Fibroblast of the conjunctiva (primary cell): ENCODE results near the gene APLF.
"Not testable (repeated sequence)": the region's sequence is repeated elsewhere in the genome, so short reads cannot be mapped to it uniquely, and the experiment has no call there.

Experiments used
- DNase-seq: peaks from one replicate; pipeline ENCODE4 v3.0.0-alpha.2; 2010; ENCODE audit warnings: low read depth

APLF gene

DNA sequence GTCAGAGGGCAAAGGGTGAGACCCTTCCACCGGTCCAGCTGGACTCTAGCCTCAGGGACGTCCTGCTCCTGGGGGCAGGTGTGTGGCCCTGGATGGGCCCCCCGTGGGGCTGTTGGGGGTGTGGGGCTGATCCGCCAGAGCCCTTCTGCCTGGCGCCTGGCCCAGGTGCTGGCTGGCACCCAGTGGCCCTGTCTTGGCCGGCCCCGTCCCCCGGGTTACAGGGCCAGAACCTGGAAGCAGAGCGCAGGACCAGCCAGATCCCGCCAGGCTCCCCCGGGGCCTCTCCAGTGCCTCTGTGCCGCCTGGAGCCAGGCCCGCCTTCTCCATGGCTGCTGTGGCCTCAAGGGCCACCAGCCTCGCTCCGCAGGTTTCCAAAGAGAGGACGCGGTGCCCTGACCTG is 62.3 kb downstream of the APLF start:
- not testable (repeated sequence) for DNase-seq

DNA sequence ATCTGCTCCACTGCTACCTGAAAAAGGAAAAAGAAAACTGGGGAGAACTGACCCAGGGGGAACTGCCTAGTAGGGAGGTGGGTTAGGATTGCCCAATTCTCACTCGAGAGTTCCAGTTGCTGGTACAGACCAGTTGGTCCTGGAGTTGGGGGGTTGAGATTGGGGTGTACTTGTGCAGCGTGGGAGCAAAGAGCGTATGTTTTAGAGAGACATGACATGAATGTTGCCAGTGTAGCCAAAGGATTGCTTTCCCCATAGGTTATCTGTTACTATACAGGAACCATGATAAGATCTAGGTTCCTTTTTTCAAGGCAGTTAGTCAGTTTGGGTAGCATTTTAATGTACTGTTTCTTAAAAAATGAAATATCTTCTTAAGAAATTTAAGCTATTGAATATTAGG is 68.6 kb downstream of the APLF start:
- no peak for DNase-seq

DNA sequence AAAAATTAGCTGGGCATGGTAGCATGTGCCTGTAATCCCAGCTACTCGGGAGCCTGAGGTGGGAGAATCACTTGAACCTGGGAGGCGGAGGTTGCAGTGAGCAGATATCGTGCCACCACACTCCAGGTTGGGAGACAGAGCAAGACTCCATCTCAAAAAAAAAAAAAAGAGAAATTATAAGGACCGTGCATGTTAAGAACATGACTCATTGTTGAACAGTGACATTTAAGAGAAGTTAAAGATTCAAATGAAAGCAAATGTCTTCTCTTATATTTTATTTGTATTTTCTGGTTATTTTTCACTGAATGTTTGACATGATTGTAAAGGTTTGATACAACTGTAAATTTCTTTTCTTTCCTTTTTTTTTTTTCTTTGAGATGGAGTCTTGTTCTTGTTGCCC is 69.6 kb downstream of the APLF start:
- no peak for DNase-seq

- DNase-seq, result no peak
Measured at GRCh38 chr2:68537809-68538208, 70.4 kb downstream of the APLF start.

GRCh38 chr2:68544811-68545210 is 77.4 kb downstream of the APLF start:
- DNase-seq, result no peak

DNA sequence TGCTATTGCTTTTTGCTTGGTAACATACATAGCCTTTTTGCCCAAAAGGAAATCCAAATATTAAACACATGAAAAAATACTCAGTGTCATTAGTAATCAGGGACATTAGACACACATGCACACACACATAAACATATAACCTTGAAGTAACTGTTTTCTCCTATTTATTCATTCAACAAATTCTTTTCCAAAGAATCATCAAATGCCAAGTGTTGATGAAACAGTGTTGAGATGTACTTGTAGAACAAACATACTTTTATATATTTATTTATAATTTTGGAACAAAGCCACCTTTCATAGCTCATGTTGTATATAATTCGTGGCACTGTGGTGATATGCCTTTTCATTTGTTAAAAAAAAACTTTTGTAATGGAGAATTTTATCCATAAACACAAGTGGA is 81.0 kb downstream of the APLF start:
- no peak for DNase-seq

GRCh38 chr2:68553098-68553497 is 85.7 kb downstream of the APLF start:
- DNase-seq, result no peak

- DNase-seq, result not testable (repeated sequence)
Measured at GRCh38 chr2:68555425-68556206, 88.2 kb downstream of the APLF start.

DNA sequence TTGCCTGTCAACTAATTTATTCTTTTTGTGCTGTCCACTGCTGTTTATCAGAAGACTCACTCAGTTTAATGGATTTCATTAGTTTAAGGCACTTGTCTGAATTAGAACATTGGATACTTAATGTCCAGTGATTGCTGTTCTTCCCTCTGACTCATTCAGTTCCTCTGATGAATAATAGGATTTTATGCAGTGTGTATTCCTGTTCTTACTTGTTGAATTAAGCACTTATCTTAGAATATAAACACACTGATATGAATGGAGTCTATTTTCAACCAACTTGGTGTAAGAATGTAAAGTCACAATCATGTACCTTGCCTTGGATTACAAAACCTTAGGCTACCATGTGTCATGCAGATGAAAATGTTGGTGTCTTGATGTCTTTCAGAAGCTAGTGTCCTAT is 89.0 kb downstream of the APLF start:
- no peak for DNase-seq

DNA sequence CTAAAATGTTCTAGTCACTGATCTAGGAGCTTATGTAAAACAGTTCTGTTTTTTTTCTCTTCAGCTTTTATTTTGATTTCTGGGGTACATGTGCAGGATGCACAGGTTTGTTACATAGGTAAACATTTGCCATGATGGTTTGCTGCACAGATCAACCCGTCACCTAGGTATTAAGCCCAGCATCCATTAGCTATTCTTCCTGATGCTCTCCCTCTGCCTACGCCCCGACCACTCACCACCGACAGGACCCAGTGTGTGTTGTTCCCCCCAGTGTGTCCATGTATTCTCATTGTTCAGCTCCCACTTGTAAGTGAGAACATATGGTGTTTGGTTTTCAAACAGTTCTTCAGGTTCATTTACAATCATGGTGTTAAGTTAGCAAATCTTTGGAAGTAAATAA is 91.2 kb downstream of the APLF start:
- no peak for DNase-seq

DNA sequence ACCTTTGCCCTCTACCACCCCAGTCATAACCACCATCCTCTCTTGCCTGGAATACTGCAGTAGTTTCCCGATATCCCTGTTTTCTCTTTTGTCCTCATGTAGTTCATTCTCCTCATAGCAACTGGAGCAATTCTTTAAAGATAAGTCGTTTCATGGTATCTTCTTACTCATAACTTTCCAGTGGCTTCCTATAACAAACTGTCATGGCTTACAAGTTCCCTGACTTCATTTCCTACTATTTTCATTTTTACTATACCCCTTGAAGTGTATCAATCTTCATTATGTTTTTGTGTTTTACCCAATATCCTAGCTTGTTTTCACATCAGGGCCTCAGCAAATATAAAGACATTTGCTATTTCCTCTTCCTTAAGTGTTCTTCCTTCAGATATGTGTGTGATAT is 92.3 kb downstream of the APLF start:
- DNase-seq, result no peak

DNA sequence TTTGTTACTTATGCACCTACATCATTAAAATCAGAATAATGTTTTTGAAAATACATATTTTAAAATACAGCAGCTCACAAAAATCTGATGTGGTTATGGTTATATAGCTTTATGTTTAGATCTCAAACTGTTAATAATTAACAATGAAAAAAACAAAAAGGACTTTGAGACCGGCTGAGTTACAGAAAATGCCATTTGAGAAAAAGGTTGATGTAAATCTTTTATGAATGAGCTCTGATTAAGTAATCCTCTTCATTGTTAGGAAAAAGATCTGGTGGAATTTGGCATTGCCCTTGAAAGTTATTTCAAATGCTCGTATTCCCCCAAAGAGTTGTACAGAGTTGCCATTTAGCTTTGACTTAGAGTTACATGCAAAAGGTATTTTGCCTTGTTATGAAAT is 93.2 kb downstream of the APLF start:
- DNase-seq, result no peak

DNA sequence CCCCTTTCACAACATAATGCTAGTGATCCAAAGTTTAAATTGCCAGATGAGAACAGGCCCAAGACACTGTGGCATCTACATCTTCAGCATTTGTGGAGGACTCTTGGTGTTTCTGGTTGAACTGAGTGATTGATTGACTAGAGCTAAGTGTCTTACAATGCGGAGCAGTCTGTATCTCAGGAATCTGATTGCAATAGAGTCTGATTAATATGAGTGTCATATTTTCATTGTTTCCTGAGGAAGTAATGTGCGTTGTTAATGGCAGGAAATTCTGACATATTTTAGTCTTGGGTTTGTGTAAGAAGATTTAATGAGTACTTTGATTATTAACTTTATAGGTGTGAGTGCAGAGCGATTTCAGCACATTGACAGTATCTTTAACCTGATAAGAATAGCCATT is 94.0 kb downstream of the APLF start:
- DNase-seq, result no peak

- no peak for DNase-seq
Measured at GRCh38 chr2:68562934-68563333, 95.5 kb downstream of the APLF start.

GRCh38 chr2:68564426-68564825 is 97.0 kb downstream of the APLF start:
- DNase-seq, result no peak

DNA sequence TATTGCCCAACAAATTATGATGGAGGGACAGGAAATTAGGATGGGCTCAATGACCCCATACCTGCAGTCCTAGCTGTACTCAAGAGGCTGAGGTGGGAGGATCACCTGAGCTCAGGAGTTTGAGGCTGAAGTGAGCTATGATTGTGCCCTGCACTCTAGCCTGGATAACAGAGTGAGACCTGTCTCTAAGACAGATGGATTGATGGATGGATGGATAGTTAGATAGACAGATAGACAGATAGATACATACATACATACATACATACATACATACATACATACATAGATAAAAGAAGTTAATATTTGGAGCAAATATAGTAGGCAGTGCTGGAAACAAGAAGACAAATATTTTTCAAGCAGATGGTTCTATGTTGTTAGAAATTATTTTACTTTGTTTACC is 97.9 kb downstream of the APLF start:
- no peak for DNase-seq

DNA sequence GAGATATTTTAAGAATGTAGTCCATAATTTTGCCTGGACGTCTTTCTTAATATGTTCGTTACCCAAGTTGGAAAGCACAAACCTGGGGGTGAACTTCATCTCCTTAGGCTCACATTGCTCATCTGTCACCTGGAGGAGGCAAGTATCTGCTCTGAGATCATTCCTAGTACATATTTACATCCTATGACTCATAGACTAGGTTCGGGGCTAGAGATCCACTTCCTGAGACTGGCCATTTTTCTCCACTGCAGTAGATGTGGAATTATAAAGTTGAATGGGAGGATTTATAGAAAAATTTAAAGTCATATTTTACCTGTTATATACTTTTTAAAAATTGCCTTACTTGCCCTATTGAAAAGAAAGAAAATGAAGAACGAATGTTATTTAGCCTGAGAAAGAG is 98.5 kb downstream of the APLF start:
- DNase-seq, result no peak

GRCh38 chr2:68566362-68566761 is 99.0 kb downstream of the APLF start:
- no peak for DNase-seq

DNA sequence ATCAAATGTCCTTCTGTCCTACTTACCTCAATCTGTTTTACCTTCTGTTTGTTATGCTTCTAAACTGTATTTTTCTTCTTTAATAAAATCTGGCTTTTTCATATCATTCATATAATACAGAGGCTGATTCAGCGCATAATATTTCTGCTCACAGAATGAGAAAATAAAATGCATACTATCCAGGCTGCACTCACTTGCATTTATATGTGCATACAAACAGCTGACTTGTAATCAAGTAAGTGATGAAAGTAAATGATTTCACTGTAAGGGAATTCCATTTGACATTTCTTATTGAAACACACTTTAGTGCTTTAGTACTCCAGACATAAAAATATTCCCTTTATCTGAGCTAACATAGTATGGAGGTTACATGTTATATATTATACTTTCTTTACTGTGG is 100.7 kb downstream of the APLF start:
- DNase-seq, result no peak

DNA sequence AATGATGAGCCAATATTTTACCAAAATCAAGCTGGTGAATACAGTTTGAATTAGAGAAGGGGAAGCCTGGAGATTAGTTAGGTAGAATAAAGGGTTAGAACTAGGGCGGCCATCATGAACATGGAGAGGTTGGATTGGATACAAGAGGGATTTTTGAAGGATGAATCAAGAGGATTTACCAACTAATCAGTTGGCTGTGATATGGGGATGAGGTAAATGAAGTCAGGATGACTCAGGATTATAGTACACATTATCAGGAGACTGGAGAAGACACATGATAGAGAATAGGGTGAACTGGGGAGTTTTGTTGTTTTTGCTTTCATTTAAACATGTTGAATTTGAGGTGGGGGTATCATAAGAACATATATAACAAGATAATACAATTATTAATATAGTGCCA is 102.2 kb downstream of the APLF start:
- DNase-seq, result no peak

DNA sequence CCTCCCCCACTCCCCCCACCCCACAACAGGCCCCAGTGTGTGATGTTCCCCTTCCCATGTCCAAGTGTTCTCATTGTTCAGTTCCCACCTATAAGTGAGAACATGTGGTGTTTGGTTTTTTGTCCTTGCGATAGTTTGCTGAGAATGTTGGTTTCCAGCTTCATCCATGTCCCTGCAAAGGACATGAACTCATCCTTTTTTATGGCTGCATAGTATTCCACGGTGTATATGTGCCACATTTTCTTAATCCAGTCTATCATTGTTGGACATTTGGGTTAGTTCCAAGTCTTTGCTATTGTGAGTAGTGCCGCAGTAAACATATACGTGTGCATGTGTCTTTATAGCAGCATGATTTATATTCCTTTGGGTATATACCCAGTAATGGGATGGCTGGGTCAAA is 103.0 kb downstream of the APLF start:
- DNase-seq, result not testable (repeated sequence)

DNA sequence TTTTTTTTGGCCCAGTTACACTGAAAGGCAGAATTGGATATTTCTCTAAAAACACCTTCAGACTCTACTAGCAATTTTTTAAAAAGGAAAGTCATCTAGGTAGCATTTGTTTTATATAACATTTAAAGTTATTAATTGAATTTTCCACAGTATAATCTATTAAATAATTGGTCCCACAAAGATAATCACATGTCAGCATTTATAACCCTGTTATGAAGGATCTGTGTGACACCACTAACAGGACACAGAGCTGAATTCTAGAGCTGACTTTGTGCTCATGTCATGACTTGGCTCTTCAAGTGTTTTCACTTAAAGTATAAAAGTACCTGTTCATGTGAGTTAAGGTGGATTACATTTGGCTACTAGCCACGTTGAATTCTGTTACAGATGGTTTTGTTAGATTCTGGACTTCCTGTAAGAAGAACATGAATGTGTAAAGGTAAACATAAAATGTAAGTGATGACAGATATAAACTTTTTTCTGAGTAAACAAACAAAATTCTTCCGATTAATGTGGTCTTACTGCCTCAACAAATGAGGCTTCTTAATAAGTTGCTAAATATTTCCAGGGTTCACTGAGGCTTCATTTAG is 106.9 kb downstream of the APLF start:
- no peak for DNase-seq

- DNase-seq, result peak; percentile 3
Measured at GRCh38 chr2:68577183-68577582, 109.8 kb downstream of the APLF start.

DNA sequence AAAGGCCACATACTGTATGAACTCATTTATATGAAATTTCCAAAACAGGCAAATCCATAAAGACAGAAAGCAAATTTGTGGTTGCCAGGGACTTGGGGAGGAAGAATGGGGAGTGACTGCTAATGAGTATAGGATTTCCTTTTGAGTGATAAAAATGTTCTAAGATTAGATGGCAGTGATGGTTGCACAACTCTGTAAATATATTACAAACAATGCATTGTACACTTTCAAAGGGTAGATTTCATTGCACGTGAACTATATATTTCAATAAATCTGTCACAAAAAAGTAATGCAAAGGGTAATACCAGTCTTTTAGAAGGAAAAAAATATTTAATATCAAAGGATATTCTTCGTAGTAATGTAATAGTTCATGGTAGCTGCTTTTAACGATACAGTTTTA is 112.3 kb downstream of the APLF start:
- no peak for DNase-seq
